ENCODE data around the gene ELK4. TPM values are rescaled to one million over a fixed set of nuclear protein-coding genes. Genes with fewer than 3 reads are reported as not detected.
A peak's percentile ranks its signal among the peaks of the same experiment; 100 is the strongest.

Gene ELK4
- total RNA-seq, 1 experiment from 2014 or later, result 13.9 TPM

GRCh38 chr1:205596876-205597275, 34.9 kb downstream of the ELK4 start:
- DNase-seq (ENCODE audit: low read depth), result no peak

GRCh38 chr1:205595861-205596260, 36.0 kb downstream of the ELK4 start:
- DNase-seq (ENCODE audit: low read depth), result no peak

GRCh38 chr1:205595435-205595834, 36.4 kb downstream of the ELK4 start:
- no peak for DNase-seq (ENCODE audit: low read depth)

- DNase-seq (ENCODE audit: low read depth), result no peak
These were observed 37.0 kb downstream of the ELK4 start for GRCh38 chr1:205594846-205595245.

GRCh38 chr1:205593967-205594366, 37.8 kb downstream of the ELK4 start:
- no peak for DNase-seq (ENCODE audit: low read depth)

- no peak for DNase-seq (ENCODE audit: low read depth)
These were observed 38.3 kb downstream of the ELK4 start for GRCh38 chr1:205593532-205593931.

- no peak for DNase-seq (ENCODE audit: low read depth)
These were observed 39.3 kb downstream of the ELK4 start for GRCh38 chr1:205592443-205593003.

- DNase-seq (ENCODE audit: low read depth), result peak; percentile 73
These were observed 40.1 kb downstream of the ELK4 start for GRCh38 chr1:205591522-205592351.

GRCh38 chr1:205590777-205591513, 40.9 kb downstream of the ELK4 start:
- no peak for DNase-seq (ENCODE audit: low read depth)

GRCh38 chr1:205590457-205590768, 41.4 kb downstream of the ELK4 start:
- DNase-seq (ENCODE audit: low read depth), result no peak

- DNase-seq (ENCODE audit: low read depth), result peak; percentile 13
These were observed 42.0 kb downstream of the ELK4 start for GRCh38 chr1:205589618-205590456.

GRCh38 chr1:205589046-205589445, 42.8 kb downstream of the ELK4 start:
- no peak for DNase-seq (ENCODE audit: low read depth)

GRCh38 chr1:205588636-205589035, 43.2 kb downstream of the ELK4 start:
- DNase-seq (ENCODE audit: low read depth), result peak; percentile 67

- DNase-seq (ENCODE audit: low read depth), result no peak
These were observed 44.2 kb downstream of the ELK4 start for GRCh38 chr1:205587581-205587980.

GRCh38 chr1:205585835-205586785, 45.7 kb downstream of the ELK4 start:
- DNase-seq (ENCODE audit: low read depth), result no peak

GRCh38 chr1:205585169-205585834, 46.5 kb downstream of the ELK4 start:
- no peak for DNase-seq (ENCODE audit: low read depth)

GRCh38 chr1:205584732-205585131, 47.1 kb downstream of the ELK4 start:
- no peak for DNase-seq (ENCODE audit: low read depth)

- DNase-seq (ENCODE audit: low read depth), result no peak
These were observed 48.2 kb downstream of the ELK4 start for GRCh38 chr1:205583461-205584130.
